Measurements from ENCODE around the gene MTRF1L.

Gene MTRF1L, protein sequence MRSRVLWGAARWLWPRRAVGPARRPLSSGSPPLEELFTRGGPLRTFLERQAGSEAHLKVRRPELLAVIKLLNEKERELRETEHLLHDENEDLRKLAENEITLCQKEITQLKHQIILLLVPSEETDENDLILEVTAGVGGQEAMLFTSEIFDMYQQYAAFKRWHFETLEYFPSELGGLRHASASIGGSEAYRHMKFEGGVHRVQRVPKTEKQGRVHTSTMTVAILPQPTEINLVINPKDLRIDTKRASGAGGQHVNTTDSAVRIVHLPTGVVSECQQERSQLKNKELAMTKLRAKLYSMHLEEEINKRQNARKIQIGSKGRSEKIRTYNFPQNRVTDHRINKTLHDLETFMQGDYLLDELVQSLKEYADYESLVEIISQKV

DNA sequence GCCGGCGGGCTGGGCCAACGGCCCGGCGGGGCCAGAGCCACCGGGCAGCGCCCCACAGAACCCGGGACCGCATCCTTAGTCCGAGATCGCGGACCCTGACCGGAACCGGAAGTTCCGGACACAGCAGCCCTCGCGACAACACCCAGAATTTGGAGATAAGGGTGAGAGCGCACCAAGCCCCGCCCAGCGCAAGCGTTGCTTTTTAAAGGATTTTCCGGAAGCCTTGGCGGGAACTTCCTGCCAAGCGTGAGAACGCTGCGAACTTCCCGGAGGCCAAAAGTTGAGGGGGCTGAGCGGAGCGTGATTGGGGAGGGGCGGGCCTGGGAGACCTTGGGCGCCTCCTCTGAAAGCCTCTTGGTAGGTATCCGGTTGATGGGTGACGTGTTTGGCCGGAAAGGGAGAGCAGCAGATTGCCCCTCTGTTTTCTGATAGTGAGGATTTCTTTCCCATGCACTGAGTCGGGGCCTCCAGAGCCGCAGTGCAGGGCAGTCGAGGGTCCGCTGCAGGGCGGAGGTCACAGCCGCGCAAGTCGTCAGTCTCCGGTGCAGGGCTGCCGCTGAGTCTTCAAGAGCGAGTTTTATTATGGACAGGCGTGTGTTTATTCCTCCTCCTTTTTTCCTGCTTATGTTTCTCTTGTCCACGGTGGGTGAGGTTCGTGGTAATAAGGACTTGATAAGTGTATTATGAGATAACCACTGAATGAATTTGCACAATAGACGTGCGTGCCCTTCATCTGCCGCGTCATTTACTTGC lies at the start of gene MTRF1L:
TSS of gene MTRF1L (minus strand) at position 97 of the 753 bp plus-strand sequence. CDS start at position 73, 24 bp downstream.
- peak; percentile 90 for DNase-seq (ENCODE audit: low spot score)

DNA sequence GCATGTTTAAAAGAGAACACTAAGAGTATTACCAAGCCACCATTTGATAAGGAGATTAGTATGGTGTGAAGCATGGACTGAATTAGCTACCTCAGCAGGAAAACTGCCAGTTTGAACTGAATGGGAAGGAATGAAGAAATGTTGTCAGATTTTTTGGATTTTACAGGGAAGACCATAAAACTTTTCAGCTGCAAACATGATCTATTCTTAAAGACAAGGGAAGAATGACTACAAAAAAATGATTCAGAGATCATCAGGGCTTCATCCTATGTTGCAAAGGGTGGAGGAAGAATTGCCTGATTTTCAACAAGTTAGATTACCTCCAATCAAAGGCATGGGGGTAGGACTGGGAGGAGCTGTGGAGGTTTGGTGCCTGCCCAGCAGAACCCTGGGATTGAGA lies 49.3 kb upstream of the MTRF1L start:
- DNase-seq (ENCODE audit: low spot score) = no peak

DNA sequence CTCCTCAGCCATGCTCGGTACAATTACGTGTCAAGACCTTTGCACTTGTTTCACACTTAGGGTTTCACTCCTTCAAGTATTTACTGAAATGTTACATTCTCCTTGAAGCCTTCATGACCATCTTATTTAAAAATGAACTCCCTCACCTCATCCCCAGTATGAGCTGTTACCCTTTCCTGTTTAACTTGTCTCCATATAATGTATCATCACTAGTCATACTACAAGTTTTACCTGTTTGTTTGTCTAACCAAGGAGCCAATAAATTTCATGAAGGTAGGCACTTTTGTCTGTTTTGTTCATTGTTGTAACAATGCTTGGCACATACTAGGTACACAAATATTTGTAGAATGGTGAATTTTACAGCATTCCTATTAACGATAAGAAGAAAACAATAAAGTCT lies 46.1 kb upstream of the MTRF1L start:
- no peak for DNase-seq (ENCODE audit: low spot score)

DNA sequence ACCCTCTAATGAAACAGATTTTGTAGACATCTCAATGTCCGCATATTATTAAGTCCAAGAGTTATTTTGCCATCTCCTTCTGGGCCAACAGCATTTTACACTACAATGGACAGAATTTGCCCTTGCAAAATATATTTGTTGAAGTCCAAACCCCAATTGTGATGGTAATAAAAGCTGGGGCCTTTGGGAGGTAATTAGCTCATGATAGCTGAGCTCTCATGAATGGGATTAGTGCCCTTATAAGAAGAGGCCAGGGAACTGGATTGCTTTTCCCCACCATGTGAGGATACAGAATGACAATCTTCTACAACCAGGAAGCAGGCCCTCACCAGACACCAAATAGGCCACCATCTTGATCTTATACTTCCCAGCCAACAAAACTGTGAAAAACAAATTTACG lies 44.9 kb upstream of the MTRF1L start:
- DNase-seq (ENCODE audit: low spot score) = no peak

DNA sequence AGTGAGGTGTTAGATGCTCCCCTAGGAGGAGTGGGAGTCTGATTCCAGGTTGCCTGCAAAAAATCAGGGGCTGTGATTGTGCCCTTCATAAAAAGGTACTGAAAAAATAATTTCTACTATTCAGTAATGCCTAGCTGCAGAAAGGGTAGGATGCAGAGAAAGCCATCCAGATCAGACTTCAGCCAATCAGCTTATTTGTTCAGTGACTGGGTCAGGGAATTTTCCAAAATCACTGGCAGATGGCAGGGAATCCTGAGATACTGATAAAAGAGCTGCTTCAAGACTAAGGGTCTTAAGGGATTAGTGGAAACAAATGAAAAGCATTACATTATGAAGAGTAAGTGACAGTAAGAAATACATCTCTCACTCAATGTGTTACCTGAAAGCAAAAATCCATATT lies 42.8 kb upstream of the MTRF1L start:
- DNase-seq (ENCODE audit: low spot score) = no peak

DNA sequence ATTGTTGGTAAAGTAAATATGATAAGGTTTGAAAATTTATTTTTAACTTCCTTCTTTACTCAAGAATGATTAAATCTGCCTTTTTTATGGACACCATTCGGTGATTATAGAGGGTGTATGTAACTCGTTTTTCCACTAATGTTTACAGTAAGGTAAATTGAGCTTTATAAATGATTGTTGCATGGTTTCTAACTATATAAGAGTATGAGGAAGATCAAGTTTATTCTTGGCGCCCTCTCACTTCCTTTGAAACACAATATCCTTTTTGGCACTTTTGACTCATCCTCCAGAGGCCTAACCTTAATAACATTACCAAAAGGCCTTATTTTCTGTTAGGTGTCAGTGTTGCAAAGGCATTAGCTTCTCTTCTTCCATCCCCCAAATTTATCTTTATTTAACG lies 41.8 kb upstream of the MTRF1L start:
- no peak for DNase-seq (ENCODE audit: low spot score)

DNA sequence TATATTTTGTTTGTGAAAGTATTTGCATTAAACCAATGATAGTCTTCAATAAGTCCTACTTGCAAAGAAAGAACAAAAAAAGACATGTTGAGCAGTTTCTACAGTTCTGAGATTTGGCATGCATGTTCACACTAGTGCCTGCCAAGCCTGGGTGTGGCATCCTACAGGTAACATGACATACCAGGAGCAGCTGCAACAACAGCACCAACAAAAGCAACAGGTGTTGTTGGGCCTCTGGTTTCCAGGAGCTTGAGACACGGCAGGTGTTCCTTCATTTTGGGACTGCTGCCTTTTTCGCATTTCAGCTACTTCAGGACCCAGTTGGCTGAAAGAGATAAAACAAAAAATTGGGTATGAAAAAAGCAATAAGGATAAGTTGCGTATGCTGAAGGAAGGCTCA lies 41.2 kb upstream of the MTRF1L start:
- DNase-seq (ENCODE audit: low spot score) = no peak

DNA sequence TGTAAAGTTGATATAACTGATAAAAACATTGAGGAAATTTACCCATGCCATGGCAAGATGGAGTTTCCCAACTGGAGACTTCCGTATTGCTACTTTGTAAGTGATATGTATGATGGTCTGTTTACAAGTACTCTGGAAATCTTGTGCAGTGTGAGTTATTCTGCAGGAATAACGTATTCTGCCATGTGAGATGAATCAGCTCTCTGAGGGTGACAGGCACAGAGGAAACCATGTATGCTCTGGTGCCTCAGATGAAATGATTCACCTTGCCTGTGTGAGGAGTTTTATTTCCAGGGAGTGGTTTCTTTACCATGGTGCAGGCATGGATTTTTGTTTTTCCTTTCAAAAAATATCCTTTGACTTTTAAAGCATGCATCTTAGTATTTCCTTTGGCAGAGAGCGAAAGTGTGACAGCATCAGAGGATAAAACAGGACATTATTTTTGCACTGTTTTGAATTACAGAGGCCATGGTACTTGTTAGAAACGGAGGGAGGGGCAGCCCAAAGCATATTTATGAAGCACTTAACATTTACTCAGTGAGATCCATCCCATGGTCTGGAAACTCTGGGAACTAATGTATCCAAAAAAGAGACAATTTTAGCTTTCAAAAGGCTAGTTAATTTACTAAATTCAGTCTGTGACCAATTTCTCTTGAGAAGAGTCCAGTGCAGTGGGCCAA lies 36.0 kb upstream of the MTRF1L start:
- no peak for DNase-seq (ENCODE audit: low spot score)

DNA sequence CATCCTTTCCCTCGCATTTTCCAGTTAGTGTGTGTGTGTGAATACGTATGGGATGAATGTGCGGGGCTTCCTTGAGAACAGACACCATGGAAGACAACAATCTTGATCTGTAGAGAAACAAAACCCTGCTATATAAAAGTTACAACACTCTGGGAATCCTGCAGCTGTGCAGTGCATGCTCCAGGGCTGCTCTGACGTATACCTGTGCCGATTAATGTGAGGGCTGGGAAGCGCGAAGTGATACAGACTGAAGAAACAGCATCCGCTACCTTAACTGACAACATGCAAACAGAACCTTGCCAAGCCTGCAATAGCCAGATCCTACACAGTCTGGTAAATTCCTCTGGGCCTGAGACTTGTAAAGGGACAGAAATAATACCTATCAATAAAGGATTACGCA lies 31.6 kb upstream of the MTRF1L start:
- no peak for DNase-seq (ENCODE audit: low spot score)

DNA sequence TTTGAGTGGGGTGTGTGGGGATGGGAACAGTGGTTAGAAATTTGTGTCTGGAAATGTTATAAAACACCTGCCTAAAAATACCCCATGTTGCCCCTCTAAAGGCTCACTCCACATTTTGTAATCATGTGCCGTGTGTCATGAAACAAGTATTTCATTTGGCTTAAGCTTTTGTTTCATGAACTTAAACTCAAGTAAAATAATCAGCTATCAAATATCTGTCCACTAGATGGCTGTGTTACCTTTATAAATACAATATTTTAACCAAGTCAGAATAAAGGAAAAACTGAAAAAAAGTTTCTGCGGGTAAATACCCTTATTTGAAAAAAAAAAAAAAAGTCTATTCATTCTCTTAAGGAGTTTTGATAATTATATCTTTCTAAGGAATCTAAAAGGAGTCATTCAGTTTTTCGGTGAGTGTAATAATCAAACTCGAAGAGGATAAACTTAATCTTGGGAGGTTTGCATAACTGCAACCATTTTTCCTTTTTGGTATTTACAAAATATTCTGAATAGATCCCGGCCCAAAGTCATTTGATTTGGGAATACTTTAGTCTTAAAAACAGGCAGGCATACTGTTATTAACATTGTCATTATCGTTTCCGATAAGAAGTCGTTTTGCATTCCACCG lies 29.9 kb upstream of the MTRF1L start:
- no peak for DNase-seq (ENCODE audit: low spot score)

DNA sequence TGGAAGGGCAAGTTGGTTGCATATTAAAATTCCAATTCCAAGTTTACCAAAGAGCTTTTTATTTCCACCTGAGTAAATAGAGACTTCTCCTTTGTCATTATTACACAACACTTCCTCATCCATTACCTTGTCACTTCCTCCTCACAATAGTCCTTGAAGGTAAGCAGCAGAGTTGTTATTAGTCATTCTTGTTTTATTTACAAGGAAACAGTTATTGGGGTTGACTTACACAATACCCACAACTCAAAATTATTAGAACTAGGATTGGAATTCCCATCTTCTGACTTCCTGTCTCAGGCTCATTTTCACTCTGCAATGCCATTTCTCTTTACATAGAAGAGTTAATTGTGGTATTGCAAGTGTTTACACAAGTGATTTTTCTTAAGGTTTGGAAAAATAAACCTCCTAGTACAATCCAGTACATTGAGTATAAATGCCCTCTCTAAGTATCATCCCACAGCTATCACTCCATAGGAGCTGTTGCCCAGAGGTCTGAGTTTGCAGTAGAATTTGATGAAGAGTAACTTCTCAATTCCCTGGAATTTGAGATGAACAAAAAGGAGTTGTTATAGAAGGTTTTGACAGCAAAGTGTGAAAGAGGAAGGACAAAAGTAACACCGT lies 28.9 kb upstream of the MTRF1L start:
- DNase-seq (ENCODE audit: low spot score) = no peak

DNA sequence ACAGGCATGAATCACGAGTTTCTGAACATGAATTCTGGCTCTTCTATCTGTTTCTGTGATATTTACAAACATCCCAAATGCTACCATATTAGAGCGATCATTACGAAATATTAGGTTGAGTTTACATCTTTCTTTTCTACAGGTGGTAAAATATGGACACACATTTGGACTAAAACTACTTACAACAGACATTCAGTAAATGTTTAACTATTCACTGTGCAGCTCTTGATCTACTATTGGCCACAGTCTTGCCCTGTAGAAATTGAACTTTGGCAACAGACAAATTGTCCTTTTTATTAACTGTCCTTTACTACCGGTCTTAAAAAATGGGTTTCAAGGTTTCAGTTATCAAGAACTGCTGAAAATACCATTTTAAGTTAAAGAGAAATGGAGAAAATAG lies 26.5 kb upstream of the MTRF1L start:
- no peak for DNase-seq (ENCODE audit: low spot score)

DNA sequence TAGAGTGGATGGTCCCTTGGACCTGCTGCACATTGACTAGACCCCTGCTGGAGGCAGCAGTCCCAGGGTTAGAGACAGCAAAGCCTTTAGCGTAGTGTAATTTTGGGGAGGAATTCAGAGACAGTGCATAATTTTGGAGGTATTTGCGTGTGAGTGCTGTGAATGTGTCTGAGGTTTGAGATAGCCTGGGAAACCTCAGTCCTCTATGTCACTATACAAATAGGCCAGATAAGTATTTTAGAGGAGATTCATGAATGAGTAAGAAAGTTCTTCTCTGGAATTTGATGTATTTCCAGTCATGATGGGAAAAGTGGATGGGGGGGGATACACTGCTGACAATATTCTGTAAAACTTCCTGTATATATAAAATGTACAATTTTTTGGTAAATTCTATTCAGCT lies 25.8 kb upstream of the MTRF1L start:
- DNase-seq (ENCODE audit: low spot score) = no peak

DNA sequence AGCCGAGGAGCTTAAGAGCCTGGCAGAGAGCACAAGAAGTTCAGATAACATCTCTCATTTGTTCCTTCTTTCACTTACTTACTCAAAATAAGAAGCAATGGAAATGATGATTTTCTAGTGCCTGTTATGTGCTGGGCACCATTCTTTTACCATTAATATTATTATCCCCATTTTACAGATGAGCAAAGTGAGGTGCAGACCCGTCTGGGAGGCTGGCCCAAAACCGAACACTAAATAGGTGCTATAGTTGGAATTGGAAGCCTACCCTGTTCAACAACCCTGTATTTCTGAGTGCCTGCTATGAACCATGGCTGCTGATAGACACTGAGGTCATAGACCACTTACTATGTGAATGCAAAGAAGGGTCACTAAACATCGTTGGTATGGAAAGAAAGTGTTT lies 25.0 kb upstream of the MTRF1L start:
- DNase-seq (ENCODE audit: low spot score) = no peak

DNA sequence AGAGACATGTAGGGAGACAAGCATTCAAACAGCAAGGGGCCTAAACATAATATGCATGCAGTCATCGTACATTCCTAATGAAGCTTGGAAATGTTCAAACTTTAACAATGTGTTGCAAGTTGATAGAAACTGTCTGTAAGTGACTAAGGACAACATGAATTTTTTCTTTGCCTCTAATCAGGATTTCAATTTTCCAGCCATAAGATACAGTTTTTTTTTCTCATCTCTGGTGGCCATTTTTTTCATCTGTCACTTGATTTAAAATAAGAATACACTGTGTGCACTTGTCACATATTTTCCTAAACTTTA lies 22.2 kb upstream of the MTRF1L start:
- DNase-seq (ENCODE audit: low spot score) = no peak

DNA sequence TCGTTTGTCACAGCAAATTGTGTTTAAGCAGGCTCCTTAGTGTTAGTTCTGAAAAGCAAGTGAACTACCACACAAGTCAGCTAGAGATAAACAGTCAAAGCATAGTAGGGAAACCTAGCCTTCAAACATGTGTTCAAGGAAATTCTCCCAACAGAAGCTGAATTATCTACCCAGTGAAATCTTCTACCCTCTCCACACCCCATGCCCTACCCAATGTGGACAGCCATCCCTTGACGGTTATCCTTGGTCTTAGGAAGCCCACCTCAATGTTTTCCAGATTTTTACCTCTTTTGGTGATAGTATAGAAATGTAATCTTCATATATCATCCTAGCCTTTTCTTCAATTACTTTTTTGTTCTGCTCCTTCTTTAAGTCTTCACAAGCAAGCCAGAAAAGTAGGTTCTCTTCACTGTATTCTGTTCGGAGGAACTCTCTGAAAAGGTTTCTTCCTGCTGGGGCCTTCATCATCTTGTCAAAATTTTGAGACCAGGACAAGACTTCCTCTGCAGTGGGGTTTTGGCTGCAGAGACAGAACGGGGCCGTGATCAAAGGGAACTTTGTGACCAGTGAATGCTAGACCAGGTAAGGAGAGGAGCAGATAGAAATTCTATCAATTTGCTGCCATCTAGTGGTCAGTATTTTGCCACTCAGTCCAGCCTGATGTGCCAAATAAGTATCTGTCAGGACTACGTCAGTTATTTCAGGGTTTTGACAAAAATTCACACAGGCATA lies 21.6 kb upstream of the MTRF1L start:
- peak; percentile 69 for DNase-seq (ENCODE audit: low spot score)

DNA sequence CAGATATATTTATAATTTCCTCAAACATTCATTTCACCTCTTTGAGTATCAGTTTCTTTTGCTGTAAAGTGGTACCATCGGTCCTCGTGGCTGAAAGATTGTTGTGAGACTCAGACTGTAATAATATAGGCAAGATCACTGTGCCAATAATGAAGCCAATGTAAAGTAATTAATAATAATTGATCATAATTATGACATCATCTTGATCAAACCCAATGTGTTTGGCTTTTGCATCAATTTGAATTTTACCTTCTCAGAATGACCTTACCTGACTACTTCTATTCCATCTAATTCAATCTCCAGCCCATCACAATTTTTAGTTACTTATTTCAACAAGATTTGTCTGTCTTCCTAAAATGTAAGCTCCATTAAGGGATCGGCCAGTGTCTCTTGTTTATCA lies 15.8 kb upstream of the MTRF1L start:
- DNase-seq (ENCODE audit: low spot score) = no peak

DNA sequence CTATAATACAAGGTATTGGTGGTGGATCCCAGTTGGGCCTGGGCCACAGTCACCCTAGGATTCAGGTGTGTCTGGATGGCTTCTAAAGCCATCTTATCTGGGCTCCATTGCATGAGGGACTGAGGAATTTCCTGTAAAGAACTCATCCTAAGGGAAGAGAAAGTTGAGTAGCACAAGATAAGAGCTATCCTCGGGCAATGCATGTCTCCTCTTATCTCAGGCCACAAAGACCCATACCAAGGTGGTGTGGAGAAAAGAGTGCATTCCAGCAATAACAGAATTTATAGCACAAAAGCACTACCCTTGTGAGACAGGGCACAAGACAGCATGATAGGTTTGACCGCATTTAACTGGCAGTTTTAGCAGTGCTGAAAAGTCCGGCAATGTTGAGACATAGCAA lies 14.3 kb upstream of the MTRF1L start:
- DNase-seq (ENCODE audit: low spot score) = no peak

DNA sequence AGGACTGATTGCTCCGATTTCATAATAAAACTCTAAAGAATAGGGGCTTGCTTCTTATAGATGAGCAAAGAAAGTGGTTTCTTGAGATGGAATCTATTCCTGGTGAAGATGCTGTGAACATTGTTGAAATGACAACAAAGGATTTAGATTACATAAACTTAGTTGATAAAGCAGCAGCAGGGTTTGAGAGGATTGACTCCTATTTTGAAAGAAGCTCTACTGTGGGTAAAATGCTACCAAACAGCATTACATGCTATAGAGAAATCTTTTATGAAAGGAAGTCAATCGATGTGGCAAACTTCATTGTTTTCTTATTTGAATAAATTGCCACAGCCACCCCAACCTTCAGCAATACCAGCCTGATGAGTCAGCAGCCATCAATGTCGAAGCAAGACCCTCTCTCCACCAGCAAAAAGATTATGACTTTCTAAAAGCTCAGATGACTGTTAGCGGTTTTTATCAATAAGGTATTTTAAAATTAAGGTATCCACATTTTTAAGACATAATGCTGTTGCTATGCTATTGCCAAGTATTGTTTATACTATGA lies 12.7 kb upstream of the MTRF1L start:
- DNase-seq (ENCODE audit: low spot score) = no peak

DNA sequence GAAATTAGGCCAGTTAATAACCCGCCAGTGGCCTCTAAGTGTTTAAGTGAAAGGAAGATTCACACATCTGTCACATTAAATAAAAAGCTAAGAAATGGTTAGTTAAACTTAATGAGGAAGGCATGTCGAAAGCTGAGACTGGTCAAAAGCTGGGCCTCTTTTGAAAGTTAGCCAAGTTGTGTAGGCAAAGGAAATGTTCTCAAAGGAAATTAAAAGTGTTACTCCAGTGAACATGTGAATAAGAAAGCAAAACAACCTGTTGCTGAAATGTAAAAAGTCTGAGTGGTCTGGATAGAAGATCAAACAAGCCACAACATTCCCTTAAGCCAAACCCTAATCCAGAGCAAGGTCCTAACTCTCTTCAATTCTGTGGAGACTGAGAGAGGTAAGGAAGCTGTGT lies 10.9 kb upstream of the MTRF1L start:
- no peak for DNase-seq (ENCODE audit: low spot score)

DNA sequence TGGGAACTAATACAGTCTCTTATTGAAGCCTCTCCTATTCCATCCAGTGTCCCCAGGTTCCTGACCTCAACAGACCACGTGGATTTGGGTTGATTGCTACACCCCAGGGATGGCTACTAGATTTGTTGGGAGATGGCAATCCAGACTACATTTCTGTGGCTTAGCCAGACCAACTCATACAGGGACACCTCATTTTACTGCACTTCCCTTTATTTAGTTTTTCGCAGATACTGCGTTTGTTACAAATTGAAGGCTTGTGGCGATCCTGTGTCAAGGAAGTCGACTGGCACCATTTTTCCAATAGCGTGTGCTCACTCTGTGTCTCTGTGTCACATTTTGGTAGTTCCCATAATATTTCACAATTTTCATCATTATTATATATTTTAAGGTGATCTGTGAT lies 10.3 kb upstream of the MTRF1L start:
- no peak for DNase-seq (ENCODE audit: low spot score)

DNA sequence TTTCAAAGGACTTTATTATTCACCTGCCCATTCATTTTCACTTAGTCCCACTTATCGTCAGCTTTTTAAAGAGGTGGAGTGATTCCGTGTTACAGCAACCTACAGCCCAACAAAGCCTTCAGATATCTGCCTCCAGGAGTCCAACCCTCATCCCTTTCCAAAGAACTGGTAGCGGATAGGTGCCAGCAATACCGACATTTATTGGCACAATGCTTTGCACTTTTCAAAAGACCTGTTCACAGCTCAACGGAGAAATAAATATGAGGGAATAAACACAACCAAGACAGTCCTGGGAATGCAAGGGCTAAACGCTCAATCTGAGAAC lies 819 bp upstream of the MTRF1L start:
- no peak for DNase-seq (ENCODE audit: low spot score)
